ENCODE results near the gene NIN.
"Not testable (repeated sequence)": the region's sequence is repeated elsewhere in the genome, so short reads cannot be mapped to it uniquely, and the experiment has no call there.

Gene NIN

GRCh38 chr14:50717811-50718210 lies 113.2 kb downstream of the NIN start:
- no peak for DNase-seq (ENCODE audit: low read depth)

GRCh38 chr14:50714450-50715073 lies 116.4 kb downstream of the NIN start:
- peak; percentile 31 for DNase-seq (ENCODE audit: low read depth)

- DNase-seq (ENCODE audit: low read depth): no peak
Measured at GRCh38 chr14:50711043-50711442, 119.9 kb downstream of the NIN start.

DNA sequence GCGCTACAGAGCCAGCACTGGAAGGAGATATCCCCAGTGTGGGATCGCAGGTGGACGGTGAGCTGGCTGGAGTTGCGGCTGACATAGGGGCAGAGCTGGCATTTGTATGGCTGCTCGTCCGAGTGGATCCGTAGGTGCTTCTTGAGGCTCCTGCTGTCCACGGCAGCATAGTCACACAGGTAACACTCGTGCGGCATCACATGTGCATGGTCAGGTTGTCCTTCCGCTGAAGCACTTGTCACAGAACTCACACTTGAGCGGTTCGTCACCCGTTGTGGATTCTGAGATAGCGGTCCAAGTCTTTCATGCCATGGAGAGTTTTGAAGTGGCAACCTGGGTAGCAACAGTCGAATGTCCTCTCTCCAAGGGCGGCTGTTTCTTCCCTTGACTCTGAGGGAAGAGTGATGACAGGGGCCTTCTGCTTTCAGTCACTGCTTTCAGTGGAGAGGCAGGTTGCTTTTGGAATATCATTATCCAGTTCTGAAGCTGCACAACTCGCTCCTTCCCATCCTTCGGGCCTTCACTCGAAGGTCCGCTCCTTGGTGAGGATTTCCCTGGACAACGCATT lies 125.9 kb downstream of the NIN start:
- no peak for DNase-seq (ENCODE audit: low read depth)

DNA sequence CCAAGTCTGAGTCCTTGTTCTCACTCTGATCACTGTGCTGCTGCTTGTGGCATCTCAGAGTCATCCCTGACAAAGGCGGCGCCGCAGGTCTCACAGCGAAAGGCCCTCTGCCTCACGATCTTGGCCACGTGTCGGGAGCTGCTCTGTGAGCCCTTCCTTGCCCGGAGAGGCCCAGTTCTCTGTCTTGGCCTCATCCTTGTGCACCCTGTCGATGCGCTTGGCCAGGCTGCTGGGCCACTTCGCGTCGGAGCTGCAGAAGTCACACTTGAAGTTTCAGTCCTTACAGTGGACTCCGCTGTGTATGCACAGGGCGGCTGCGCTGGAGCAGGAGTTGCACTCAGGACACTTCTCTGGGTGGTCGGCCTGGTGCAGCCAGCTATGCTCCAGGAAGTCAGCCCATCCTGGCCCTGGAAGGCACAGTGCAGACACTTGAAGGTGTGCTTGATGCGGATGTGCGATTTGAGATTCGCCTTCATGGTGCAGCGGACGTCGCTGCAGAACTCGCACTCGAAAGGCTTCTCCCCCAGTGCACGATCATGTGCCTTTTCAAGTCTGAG lies 126.4 kb downstream of the NIN start:
- DNase-seq (ENCODE audit: low read depth): no peak

DNA sequence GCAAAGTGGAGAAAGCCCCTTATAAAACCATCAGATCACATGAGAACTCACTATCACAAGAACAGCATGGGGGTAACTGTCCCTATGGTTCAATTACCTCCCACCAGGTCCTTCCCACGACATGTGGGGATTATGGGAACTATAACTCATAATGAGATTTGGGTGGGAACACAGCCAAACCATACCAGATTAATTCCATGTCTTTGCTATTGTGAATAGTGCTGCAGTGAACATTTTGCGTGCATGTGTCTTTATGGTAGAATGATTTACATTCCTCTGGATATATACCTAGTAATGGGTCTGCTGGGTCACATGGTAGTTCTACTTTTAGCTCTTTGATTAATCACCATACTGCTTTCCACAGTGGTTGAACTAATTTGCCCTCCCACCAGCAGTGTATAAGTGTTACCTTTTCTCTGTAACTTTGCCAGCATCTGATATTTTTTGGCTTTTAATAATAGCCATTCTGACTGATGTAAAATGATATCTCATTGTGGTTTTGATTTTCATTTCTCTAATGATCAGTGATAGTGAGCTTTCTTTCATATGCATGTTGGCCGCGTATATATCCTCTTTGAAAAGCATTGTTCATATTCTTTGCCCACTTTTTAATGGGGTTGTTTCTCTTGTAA lies 133.2 kb downstream of the NIN start:
- DNase-seq (ENCODE audit: low read depth): no peak

DNA sequence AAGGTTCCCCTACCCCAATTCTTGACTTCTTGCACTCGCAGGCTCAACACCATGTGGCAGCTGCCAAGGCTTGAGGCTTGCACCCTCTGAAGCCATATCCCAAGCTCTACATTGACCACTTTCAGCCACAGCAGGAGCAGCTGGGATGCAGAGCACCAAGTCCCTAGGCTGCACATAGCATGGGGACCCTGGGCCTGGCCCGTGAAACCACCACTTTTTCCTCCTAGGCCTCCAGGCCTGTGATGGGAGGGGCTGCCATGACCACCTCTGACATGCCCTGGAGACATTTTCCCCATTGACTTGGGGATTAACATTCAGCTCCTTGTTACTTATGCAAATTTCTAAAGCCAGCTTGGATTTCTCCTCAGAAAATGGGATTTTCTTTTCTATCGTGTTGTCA lies 136.7 kb downstream of the NIN start:
- DNase-seq (ENCODE audit: low read depth): not testable (repeated sequence)

DNA sequence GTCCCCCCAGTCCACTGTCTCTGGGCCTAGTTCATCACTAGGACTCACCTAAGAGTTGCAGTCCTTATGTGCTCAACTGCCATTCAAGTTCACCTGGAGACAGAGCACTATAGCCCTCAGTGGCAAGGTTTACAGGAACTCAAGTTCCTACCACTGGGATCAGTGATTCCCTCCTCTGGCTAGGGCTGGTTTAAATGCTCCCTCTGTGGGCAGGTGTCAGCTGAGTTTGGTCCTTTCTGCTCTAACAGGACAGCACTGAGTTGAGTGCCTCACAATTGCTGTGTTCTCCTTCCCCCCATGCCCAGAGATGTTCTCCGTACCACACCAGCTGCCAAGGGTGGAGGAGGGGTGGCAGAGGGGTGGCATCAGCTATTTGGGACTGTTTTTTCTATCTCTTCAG lies 142.1 kb downstream of the NIN start:
- DNase-seq (ENCODE audit: low read depth): no peak

DNA sequence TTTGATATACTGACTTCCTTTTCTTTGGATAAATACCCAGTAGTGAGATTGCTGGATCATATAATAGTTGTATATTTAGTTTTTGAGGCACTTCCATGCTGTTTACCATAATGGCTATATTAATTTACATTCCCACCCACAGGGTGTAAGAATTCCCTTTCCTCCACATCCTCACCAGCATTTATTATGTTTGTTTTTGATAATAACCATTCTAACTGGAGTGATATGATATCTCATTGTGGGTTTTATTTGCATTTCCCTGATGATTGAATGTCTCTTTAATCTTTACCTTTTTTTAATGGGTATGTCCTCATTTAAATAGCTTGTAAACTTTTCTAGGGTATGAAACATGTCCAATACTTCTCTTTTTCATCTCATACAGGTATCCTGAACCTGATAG lies 151.3 kb downstream of the NIN start:
- no peak for DNase-seq (ENCODE audit: low read depth)

DNA sequence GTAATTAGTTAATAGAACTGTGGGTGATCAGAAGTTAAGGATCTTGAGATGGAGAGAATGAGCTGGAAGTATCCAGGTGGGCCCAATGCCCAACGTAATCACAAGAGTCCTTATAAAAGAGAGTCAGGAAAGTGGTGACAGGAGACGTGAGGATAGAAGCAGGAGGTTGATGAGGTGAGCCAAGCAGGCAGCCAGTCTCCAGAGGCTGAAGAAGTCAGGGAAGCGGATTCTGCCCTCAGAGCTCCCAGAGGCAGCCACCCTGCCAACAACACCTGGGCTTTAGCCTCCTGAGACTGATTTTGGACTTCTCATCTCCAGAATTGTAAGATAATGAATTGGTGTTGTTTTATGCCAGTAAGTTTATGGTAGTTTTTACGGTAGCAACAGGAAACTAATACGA lies 152.8 kb downstream of the NIN start:
- no peak for DNase-seq (ENCODE audit: low read depth)

DNA sequence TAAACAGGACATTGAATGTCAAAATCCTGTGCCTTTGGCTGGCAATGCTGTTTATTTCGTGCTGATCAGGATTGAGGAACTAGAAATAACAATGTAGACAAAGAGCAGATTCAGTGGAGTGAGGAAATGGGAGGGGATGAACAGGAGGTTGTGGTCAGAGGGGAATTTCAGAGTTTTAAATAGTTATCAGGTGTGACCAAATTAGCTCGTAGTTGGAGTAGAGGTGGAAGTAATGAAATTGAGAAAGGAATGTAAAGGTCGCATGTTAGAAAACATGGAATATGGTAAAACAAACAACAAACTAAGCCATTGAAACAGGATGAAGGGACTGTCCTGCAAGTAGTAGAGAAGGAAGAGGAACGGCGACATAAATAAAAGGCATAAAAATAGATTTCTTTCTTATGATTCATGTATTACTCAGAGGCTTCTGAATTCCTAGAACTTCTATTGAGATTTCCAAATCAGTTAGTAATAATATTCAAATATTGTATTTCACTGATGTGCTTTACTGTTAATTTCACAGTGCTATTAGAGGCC lies 153.4 kb downstream of the NIN start:
- DNase-seq (ENCODE audit: low read depth): peak; percentile 21

DNA sequence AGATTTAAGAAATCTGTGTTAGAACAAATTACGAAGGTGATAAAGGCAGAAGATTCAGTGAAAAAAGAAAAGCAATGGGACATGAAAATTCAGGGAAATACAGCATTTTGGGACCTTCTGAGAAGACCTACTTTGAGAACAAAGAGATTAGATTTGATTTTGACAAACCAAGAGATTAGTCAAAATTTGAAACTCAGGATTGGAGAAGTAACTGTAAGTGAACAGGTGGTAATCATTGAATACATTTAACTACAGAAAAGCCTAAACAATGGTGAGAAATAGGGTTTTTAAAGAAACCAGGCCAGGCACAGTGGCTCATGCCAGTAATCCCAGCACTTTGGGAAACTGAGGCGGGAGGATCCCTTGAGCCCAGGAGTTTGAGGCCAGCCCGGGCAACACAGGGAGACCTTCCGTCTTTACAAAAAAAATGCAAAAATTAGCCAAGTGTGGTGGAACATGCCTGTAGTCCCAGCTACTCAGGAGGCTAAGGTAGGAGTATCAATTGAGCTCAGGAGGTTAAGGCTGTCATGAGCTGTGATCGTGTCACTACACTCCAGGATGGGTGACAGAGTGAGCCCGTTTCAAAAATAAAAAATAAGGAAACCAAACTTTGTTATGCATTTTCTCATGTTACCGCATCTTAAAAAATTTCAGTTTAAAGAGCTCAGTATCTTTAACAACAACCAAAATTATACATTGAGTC lies 154.0 kb downstream of the NIN start:
- no peak for DNase-seq (ENCODE audit: low read depth)

DNA sequence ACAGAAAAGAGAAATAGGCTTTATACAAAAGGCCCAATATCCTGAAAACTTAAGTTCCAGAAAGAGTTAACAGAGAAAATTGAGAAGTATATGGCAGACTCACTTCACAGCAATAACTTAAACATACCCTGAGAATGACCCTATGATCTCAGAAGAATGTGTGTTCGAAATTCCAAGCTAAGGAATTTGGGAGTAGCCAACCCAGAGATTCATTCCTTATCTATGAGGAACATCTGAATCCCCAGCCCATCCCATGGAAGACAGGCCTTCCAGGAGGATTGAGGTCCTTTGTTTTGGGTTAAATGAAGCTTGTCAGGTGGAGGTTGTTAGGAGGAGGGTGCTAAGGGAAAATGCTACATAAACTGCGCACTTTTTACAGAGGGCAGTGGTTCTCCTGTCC lies 155.4 kb downstream of the NIN start:
- DNase-seq (ENCODE audit: low read depth): no peak

DNA sequence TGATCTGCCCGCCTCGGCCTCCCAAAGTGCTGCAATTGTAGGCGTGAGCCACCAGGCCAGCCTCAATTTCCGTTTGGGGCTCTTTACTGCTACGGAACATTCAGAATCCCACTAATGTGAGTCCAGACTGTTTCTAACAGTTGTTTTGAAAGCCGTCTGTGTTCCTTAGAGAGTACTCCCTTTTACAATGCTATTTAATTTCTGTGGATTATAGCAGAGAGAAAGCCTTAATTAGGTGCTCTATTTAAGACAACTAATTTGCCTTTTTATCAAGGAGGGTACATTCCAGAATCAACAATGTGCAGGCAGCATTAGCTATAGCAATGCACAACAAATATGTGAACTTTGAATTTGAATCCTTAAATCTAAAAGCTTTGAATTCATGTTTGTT lies 160.1 kb downstream of the NIN start:
- no peak for DNase-seq (ENCODE audit: low read depth)

- DNase-seq (ENCODE audit: low read depth): no peak
Measured at GRCh38 chr14:50670196-50670865, 160.6 kb downstream of the NIN start.

Measured in stromal cell of bone marrow (primary cell).